Left lung (tissue), 10 donors: ENCODE data around the gene PNPO. TPM values are rescaled to one million over a fixed set of nuclear protein-coding genes. Genes with fewer than 3 reads are reported as not detected.

ENCODE experiments used
- ATAC-seq: fragments of 200-7000 bp; cut with Tn5 transposase; one replicate; pipeline ENCODE4 v1.9.1; 2020; ENCODE audit warnings: moderate library complexity
- DNase-seq, 4 donors: peaks; one replicate each; pipeline ENCODE4 v3.0.0-alpha.2; 2013 to 2020
- H3K27ac ChIP-seq, 2 donors: fragments of 200-600 bp; sonication (generic) in 1 of 2; one replicate each; pipeline versions ENCODE4 v1.5.0 to v1.8.0; 2020 to 2021
- H3K27me3 ChIP-seq, 2 donors: fragments of 200-600 bp; sonication (generic) in 1 of 2; one replicate each; pipeline versions ENCODE4 v1.5.0 to v1.8.0; 2020 to 2021
- H3K36me3 ChIP-seq, 2 donors: fragments of 200-600 bp; sonication (generic) in 1 of 2; one replicate each; pipeline versions ENCODE4 v1.5.0 to v1.8.0; 2020 to 2021
- H3K4me1 ChIP-seq, 2 donors: fragments of 200-600 bp; one replicate each; pipeline ENCODE4 v1.8.0; 2021
- H3K4me3 ChIP-seq, 2 donors: fragments of 200-600 bp; sonication (generic) in 1 of 2; one replicate each; pipeline versions ENCODE4 v1.5.0 to v1.8.0; 2020 to 2021; ENCODE audit warnings: mild to moderate bottlenecking in 1 of 2
- H3K9me3 ChIP-seq, 2 donors: fragments of 200-600 bp; sonication (generic) in 1 of 2; one replicate each; pipeline versions ENCODE4 v1.5.0 to v1.8.0; 2020 to 2021
- intact Hi-C, 2 donors: fragments of 100-400 bp; cut with DNase I; formaldehyde crosslinking; loops; one replicate each; pipeline versions ENCODE4 v1.11.2 to v1.14.2; 2022
- polyA plus RNA-seq, 6 donors: library from polyadenylated mRNA; unstranded; fragments of 120-200 nt; gene quantifications; one replicate each; pipeline ENCODE4 v1.2.1, GENCODE V29; 2013; ENCODE audit not compliant: insufficient read length in 6 of 6
- total RNA-seq, 2 donors: library from RNA; stranded (reverse); fragmentation: NEBNext Ultra II Directional; extraction: Animal tissue kit (Norgen Biotek cat#: 25700); gene quantifications; one replicate each; pipeline ENCODE4 v1.2.1, GENCODE V29; 2021
- TF ChIP-seq, protein P1 (sequence below), 2 donors: fragments of 200-600 bp; sonication (generic) in 1 of 2; IDR thresholded peaks; one replicate each; pipeline versions ENCODE4 v1.5.0 to v1.8.0; 2021; ENCODE audit warnings: antibody characterized with exemption in 2 of 2
- donor health status: DM: no; HTN: yes; CAD: no.
- donor health status: DM: no; HTN: no; CAD: no.

The PNPO gene
- total and polyA plus RNA-seq, 8 donors = 10.7 to 40.0 (median 13.0) TPM

GRCh38 chr17:47996201-47996600 lies 54.8 kb downstream of the PNPO start:
- H3K36me3 ChIP-seq = no peaks in the 10 kb centered on the region
- TF ChIP-seq, protein P1, sequence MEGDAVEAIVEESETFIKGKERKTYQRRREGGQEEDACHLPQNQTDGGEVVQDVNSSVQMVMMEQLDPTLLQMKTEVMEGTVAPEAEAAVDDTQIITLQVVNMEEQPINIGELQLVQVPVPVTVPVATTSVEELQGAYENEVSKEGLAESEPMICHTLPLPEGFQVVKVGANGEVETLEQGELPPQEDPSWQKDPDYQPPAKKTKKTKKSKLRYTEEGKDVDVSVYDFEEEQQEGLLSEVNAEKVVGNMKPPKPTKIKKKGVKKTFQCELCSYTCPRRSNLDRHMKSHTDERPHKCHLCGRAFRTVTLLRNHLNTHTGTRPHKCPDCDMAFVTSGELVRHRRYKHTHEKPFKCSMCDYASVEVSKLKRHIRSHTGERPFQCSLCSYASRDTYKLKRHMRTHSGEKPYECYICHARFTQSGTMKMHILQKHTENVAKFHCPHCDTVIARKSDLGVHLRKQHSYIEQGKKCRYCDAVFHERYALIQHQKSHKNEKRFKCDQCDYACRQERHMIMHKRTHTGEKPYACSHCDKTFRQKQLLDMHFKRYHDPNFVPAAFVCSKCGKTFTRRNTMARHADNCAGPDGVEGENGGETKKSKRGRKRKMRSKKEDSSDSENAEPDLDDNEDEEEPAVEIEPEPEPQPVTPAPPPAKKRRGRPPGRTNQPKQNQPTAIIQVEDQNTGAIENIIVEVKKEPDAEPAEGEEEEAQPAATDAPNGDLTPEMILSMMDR (IDR thresholded peaks at IDR 0.05) = no peak
- no peaks in the 10 kb centered on the region for H3K9me3 ChIP-seq
- DNase-seq (no peak), ATAC-seq (no peak)
- no peak overlapping the region for H3K27ac ChIP-seq
- intact Hi-C loops = no loop called here
- peaks cover 0 to 30% of the 10 kb centered on the region in 2 donors for H3K27me3 ChIP-seq
- peaks cover 0 to 7% of the 10 kb centered on the region in 2 donors for H3K4me1 ChIP-seq
- H3K4me3 ChIP-seq = no peak overlapping the region

DNA sequence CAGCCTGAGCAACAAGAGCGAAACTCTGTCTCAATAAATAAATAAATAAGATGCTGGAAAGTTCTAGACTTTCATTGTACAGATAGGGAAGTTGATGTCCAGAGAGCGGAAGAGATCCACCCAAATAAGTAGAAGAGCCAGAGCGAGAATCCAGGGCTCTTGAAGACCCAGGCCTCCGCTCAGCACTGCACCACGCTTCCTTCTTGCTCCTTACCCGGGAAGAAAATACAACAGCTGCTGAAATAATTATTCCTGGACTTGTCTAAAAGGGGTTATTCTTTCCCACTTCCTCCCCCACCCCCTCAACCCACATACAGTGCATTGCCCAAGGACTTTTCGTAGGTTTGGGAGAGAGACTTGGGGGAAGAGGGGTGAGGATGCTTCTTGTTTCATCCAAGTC lies 56.2 kb downstream of the PNPO start:
- no peak overlapping the region for H3K27ac ChIP-seq
- intact Hi-C loops = no loop called here

DNA sequence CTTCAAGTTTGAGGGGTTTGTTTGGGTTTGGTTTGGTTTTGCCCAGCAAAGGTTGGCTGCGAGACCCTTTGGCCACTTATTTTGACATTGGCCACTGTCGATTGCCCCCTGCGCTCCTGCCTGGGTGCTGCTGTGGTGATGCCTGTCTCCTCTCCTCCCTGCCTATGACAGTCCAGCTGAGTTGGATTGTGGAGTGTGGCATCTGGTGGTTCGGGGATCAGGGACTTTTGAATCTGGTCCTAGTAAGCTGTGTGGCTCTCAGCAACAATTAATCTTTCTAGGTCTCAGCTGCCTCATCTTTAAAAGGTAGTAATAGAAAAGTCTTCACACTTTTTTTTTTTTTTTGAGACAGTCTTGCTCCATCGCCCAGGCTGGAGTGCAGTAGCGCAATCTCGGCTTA lies 56.7 kb downstream of the PNPO start:
- H3K4me3 ChIP-seq = no peak overlapping the region
- peaks cover 0 to 26% of the 10 kb centered on the region in 2 donors for H3K4me1 ChIP-seq
- H3K36me3 ChIP-seq = no peaks in the 10 kb centered on the region
- TF ChIP-seq, protein P1 (IDR thresholded peaks at IDR 0.05) = no peak
- no peak for DNase-seq
- no peak overlapping the region for H3K27ac ChIP-seq
- intact Hi-C loops = no loop called here
- ATAC-seq = no peak
- peaks cover 0 to 30% of the 10 kb centered on the region in 2 donors for H3K27me3 ChIP-seq
- H3K9me3 ChIP-seq = no peaks in the 10 kb centered on the region

More for the DNA sequence above, 56.2 kb downstream of the PNPO start:
- DNase-seq = no peak
- no peak for ATAC-seq
- Histone ChIP-seq H3K4me1 (peaks cover 0 to 21% of the 10 kb centered on the region in 2 donors), H3K27me3 (peaks cover 0 to 30% of the 10 kb centered on the region in 2 donors), H3K36me3 (no peaks in the 10 kb centered on the region), H3K9me3 (no peaks in the 10 kb centered on the region), H3K4me3 (no peak overlapping the region)
- TF ChIP-seq, protein P1 (IDR thresholded peaks at IDR 0.05) = no peak

Other genes starting within 250 kb of the PNPO start
- gene TBKBP1, start 247.4 kb upstream of the PNPO start, total RNA-seq = 10 to 100 TPM; 10.6 to 14.2 TPM
- 10 to 100 TPM; 22.9 to 33.9 (median 29.3) TPM for gene TBKBP1, start 247.4 kb upstream of the PNPO start, polyA plus RNA-seq
- gene TBX21, start 208.3 kb upstream of the PNPO start, total RNA-seq = 1 to 10 TPM; 2.4 to 2.8 TPM
- gene TBX21, start 208.3 kb upstream of the PNPO start, polyA plus RNA-seq = under 1 TPM in 5 of 6 donors, not detected in 1; 0.25 to 0.58 (median 0.38) TPM
- 10 to 100 TPM; 20.3 to 36.4 TPM for gene OSBPL7, start 119.8 kb upstream of the PNPO start, total RNA-seq
- gene OSBPL7, start 119.8 kb upstream of the PNPO start, polyA plus RNA-seq = 10 to 100 TPM; 14.3 to 21.4 (median 17.6) TPM
- 10 to 100 TPM; 26.2 to 27.3 TPM for gene MRPL10, start 110.0 kb upstream of the PNPO start, total RNA-seq
- 10 to 100 TPM; 46.6 to 55.7 (median 51.2) TPM for gene MRPL10, start 110.0 kb upstream of the PNPO start, polyA plus RNA-seq
- gene LRRC46, start 109.9 kb upstream of the PNPO start, total RNA-seq = 1 to 10 TPM in 1 of 2 donors, under 1 TPM in 1; 0.44 to 6.7 TPM
- 10 to 100 TPM in 3 of 6 donors, 1 to 10 TPM in 3; 2.4 to 16.5 (median 9.9) TPM for gene LRRC46, start 109.9 kb upstream of the PNPO start, polyA plus RNA-seq
- gene SCRN2, start 100.3 kb upstream of the PNPO start, total RNA-seq = 10 to 100 TPM; 26.4 to 33.1 TPM
- 10 to 100 TPM; 36.5 to 47.7 (median 43.4) TPM for gene SCRN2, start 100.3 kb upstream of the PNPO start, polyA plus RNA-seq
- gene SP6, start 90.4 kb upstream of the PNPO start, total RNA-seq = 1 to 10 TPM in 1 of 2 donors, under 1 TPM in 1; 0.79 to 1.5 TPM
- 1 to 10 TPM; 4.1 to 6.7 (median 4.9) TPM for gene SP6, start 90.4 kb upstream of the PNPO start, polyA plus RNA-seq
- gene SP2, start 45.3 kb upstream of the PNPO start, total RNA-seq = 10 to 100 TPM; 14.2 to 15.2 TPM
- gene SP2, start 45.3 kb upstream of the PNPO start, polyA plus RNA-seq = 10 to 100 TPM; 21.2 to 23.0 (median 22.2) TPM
- gene PRR15L, start 16.3 kb downstream of the PNPO start, total RNA-seq = 10 to 100 TPM; 39.1 to 56.2 TPM
- 10 to 100 TPM; 28.2 to 43.3 (median 40.0) TPM for gene PRR15L, start 16.3 kb downstream of the PNPO start, polyA plus RNA-seq
- gene CDK5RAP3, start 29.5 kb downstream of the PNPO start, total RNA-seq = 100 to 1,000 TPM; 144 to 149 TPM
- gene CDK5RAP3, start 29.5 kb downstream of the PNPO start, polyA plus RNA-seq = 100 to 1,000 TPM; 136 to 182 (median 166) TPM
- gene COPZ2, start 96.2 kb downstream of the PNPO start, total RNA-seq = 10 to 100 TPM; 25.9 to 48.6 TPM
- 10 to 100 TPM; 18.8 to 32.0 (median 23.3) TPM for gene COPZ2, start 96.2 kb downstream of the PNPO start, polyA plus RNA-seq
- gene NFE2L1, start 106.8 kb downstream of the PNPO start, total RNA-seq = 100 to 1,000 TPM; 165 to 173 TPM
- 100 to 1,000 TPM in 5 of 6 donors, 10 to 100 TPM in 1; 92.1 to 123 (median 111) TPM for gene NFE2L1, start 106.8 kb downstream of the PNPO start, polyA plus RNA-seq
- gene CBX1, start 159.9 kb downstream of the PNPO start, total RNA-seq = 10 to 100 TPM; 43.0 to 53.8 TPM
- gene CBX1, start 159.9 kb downstream of the PNPO start, polyA plus RNA-seq = 100 to 1,000 TPM; 161 to 213 (median 169) TPM
- gene SNX11, start 166.2 kb downstream of the PNPO start, total RNA-seq = 10 to 100 TPM; 21.5 to 32.4 TPM
- gene SNX11, start 166.2 kb downstream of the PNPO start, polyA plus RNA-seq = 10 to 100 TPM; 12.2 to 16.5 (median 13.2) TPM